Loucy (cell line): ENCODE measurements around the gene DDA1.
A peak's percentile ranks its signal among the peaks of the same experiment; 100 is the strongest.

Experiments
- H2AFZ ChIP-seq: fragments of 200-600 bp; sonication (generic); 2 replicates; pipeline ENCODE4 v1.6.0; 2016; ENCODE audit warnings: antibody characterized with exemption, mild to moderate bottlenecking, low read length, moderate library complexity
- H3F3A ChIP-seq: fragments of 200-600 bp; 2 replicates; pipeline ENCODE4 v1.6.0; 2016; ENCODE audit warnings: antibody characterized with exemption, low read depth, mild to moderate bottlenecking
- H3K27me3 ChIP-seq: fragments of 200-600 bp; sonication (generic); 2 replicates; pipeline ENCODE4 v1.6.1; 2014; ENCODE audit warnings: low read length, mild to moderate bottlenecking; ENCODE audit not compliant: insufficient read depth, poor library complexity, severe bottlenecking
- H3K36me3 ChIP-seq: fragments of 200-600 bp; sonication (generic); 2 replicates; pipeline ENCODE4 v1.6.1; 2016; ENCODE audit warnings: low read length; ENCODE audit not compliant: insufficient read depth
- H3K4me1 ChIP-seq: fragments of 200-600 bp; sonication (generic); 2 replicates; pipeline ENCODE4 v1.5.1; 2014; ENCODE audit warnings: low read length, mild to moderate bottlenecking; ENCODE audit not compliant: insufficient read depth, poor library complexity, severe bottlenecking
- H3K4me2 ChIP-seq: fragments of 200-600 bp; sonication (generic); 2 replicates; pipeline ENCODE4 v1.6.0; 2014; ENCODE audit warnings: antibody characterized with exemption, low read length, low read depth, mild to moderate bottlenecking; ENCODE audit not compliant: poor library complexity, severe bottlenecking
- H3K4me3 ChIP-seq: fragments of 200-600 bp; sonication (generic); 2 replicates; pipeline ENCODE4 v1.5.1; 2014; ENCODE audit warnings: low read length, mild to moderate bottlenecking, mixed read lengths; ENCODE audit not compliant: poor library complexity, severe bottlenecking
- H3K79me2 ChIP-seq: fragments of 200-600 bp; sonication (generic); 2 replicates; pipeline ENCODE4 v1.6.1; 2014; ENCODE audit warnings: low read length; ENCODE audit not compliant: insufficient read depth
- H3K9ac ChIP-seq: fragments of 200-600 bp; sonication (generic); 2 replicates; pipeline ENCODE4 v1.6.0; 2014; ENCODE audit warnings: mild to moderate bottlenecking, low read depth, low read length, moderate library complexity; ENCODE audit not compliant: poor library complexity, severe bottlenecking
- H3K9me2 ChIP-seq: fragments of 200-600 bp; sonication (generic); replicated peaks from 2 replicates; pipeline ENCODE4 v1.6.1; 2016; ENCODE audit warnings: low read depth, low read length, mixed read lengths
- H3K9me3 ChIP-seq: fragments of 200-600 bp; sonication (generic); 2 replicates; pipeline ENCODE4 v1.6.1; 2014; ENCODE audit warnings: mild to moderate bottlenecking, antibody characterized with exemption, low read length, low read depth; ENCODE audit not compliant: insufficient read depth
- H4K20me1 ChIP-seq: fragments of 200-600 bp; sonication (generic); 2 replicates; pipeline ENCODE4 v1.6.0; 2014; ENCODE audit warnings: antibody characterized with exemption, low read length, mild to moderate bottlenecking; ENCODE audit not compliant: insufficient read depth, poor library complexity, severe bottlenecking
- EZH2phosphoT487 ChIP-seq: fragments of 200-600 bp; IDR thresholded peaks from 2 replicates; pipeline ENCODE4 v1.6.1; 2018; ENCODE audit warnings: antibody characterized with exemption, mild to moderate bottlenecking, moderate library complexity, borderline replicate concordance
- TF ChIP-seq, protein P1 (sequence below): fragments of 200-600 bp; sonication (generic); conservative IDR thresholded peaks from 2 replicates; pipeline ENCODE4 v1.5.1; 2014; ENCODE audit warnings: mild to moderate bottlenecking, antibody characterized with exemption, low read length

Gene DDA1

DNA sequence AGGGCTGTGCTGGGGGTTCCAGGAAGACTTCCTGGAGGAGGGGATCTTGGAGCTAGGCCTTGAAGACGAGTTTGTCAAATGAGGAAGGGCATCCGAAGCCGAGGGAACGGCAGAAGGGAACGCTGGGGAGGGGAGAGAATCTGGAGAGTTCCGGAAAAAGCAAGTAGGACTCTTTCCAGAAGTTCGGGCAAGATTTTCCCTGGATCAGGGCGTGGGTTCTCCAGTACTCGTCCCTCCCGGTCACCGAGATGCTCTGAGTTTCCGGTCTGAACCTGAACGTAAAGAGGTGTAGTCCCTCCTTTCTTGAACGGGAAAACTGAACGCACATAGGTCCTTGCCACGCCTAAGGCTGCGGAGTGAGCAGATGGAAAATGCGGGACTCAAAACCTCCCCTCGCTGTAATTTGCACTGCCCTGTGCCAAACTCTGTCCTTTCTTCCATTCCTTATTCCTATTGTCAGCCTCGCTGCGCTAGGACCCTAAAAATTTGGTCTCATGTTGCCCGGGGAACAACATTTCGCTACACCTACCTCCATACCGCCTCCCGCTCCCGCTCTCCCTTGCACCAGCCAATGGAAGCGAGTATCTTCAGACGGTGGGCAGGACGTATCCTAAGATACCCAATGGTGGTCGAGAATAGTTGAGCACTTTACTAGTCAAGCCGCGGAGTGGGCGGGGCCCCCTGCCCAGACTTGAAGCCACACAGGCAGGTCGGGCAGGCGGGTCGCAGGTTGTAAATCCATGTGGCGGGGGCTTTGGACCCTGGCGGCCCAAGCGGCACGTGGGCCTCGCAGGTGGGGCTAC lies 27.7 kb downstream of the DDA1 start, which contains the start of gene GTPBP3:
TSS of gene GTPBP3 (plus strand) at position 682 of the 803 bp plus-strand sequence. CDS start at position 741, 59 bp downstream.
- peaks cover 6% of the 10 kb centered on the region; the same call in 1 of the 2 replicates for H3F3A ChIP-seq

GRCh38 chr19:17337675-17338432 lies 28.5 kb downstream of the DDA1 start:
- H4K20me1 ChIP-seq: peaks cover 6% of the 10 kb centered on the region
- H3F3A ChIP-seq: peaks cover 6% of the 10 kb centered on the region; the same call in 1 of the 2 replicates
- H3K9me3 ChIP-seq: no peaks in the 10 kb centered on the region
- H3K36me3 ChIP-seq: 0 out of 2 replicates have a peak, but pooled peaks cover 3% of the 10 kb centered on the region
- H3K9ac ChIP-seq: peak overlapping the region; percentile 85
- H3K4me1 ChIP-seq: peaks cover 27% of the 10 kb centered on the region
- H3K27me3 ChIP-seq: no peaks in the 10 kb centered on the region
- peaks cover 19% of the 10 kb centered on the region; the same call in 1 of the 2 replicates for H3K79me2 ChIP-seq
- TF ChIP-seq EZH2phosphoT487: no peak
- TF ChIP-seq, protein P1, sequence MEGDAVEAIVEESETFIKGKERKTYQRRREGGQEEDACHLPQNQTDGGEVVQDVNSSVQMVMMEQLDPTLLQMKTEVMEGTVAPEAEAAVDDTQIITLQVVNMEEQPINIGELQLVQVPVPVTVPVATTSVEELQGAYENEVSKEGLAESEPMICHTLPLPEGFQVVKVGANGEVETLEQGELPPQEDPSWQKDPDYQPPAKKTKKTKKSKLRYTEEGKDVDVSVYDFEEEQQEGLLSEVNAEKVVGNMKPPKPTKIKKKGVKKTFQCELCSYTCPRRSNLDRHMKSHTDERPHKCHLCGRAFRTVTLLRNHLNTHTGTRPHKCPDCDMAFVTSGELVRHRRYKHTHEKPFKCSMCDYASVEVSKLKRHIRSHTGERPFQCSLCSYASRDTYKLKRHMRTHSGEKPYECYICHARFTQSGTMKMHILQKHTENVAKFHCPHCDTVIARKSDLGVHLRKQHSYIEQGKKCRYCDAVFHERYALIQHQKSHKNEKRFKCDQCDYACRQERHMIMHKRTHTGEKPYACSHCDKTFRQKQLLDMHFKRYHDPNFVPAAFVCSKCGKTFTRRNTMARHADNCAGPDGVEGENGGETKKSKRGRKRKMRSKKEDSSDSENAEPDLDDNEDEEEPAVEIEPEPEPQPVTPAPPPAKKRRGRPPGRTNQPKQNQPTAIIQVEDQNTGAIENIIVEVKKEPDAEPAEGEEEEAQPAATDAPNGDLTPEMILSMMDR: no peak
- no peaks in the 10 kb centered on the region for H3K9me2 ChIP-seq
- H2AFZ ChIP-seq: peak overlapping the region; percentile 94
- peak overlapping the region; percentile 64 for H3K4me2 ChIP-seq
- H3K4me3 ChIP-seq: peak overlapping the region; percentile 87

More for the DNA sequence above, 27.7 kb downstream of the DDA1 start, which contains the start of gene GTPBP3:
- Histone ChIP-seq H3K9me3 (no peaks in the 10 kb centered on the region), H3K9me2 (no peaks in the 10 kb centered on the region), H4K20me1 (peaks cover 6% of the 10 kb centered on the region), H3K4me1 (peaks cover 27% of the 10 kb centered on the region), H2AFZ (peak within 1 kb of the TSS; percentile 94), H3K27me3 (no peaks in the 10 kb centered on the region), H3K79me2 (peaks cover 19% of the 10 kb centered on the region; the same call in 1 of the 2 replicates), H3K36me3 (0 out of 2 replicates have a peak, but pooled peaks cover 3% of the 10 kb centered on the region), H3K4me3 (peak within 1 kb of the TSS; percentile 87), H3K9ac (peak within 1 kb of the TSS; percentile 85), H3K4me2 (peak within 1 kb of the TSS; percentile 64)
- TF ChIP-seq, protein P1: no peak
- TF ChIP-seq EZH2phosphoT487: no peak

DNA sequence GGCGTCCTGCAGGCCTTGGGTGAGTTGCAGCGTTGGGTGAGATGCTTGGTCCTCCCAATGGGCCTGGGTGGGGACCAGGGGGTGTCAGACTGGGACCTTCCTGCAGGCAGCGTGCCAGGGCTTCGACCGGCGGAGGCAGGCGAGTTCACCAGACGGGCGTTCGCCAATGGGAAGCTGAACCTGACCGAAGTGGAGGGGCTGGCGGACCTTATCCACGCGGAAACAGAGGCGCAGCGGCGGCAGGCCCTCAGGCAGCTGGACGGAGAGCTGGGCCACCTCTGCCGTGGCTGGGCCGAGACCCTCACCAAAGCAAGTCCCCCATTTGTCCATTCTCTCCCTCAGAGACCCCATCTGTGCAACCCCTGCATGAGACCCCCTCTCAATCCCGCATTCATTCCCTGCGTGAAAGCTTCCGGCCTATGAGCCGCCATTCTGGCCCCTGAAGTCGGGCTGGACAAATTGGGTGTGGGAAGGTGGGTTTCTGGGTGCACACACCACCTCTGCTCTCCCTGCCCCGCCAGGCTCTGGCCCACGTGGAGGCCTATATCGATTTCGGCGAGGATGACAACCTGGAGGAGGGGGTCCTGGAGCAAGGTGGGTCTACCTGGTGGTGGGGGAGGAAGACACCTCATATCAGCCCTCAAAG lies 29.2 kb downstream of the DDA1 start:
- H2AFZ ChIP-seq: no peak overlapping the region
- 0 out of 2 replicates have a peak, but pooled peaks cover 3% of the 10 kb centered on the region for H3K36me3 ChIP-seq
- peak overlapping the region; percentile 64 for H3K4me2 ChIP-seq
- H3K4me3 ChIP-seq: peak overlapping the region; percentile 87
- H3K4me1 ChIP-seq: peaks cover 27% of the 10 kb centered on the region
- H3K9me3 ChIP-seq: no peaks in the 10 kb centered on the region
- TF ChIP-seq, protein P1: no peak
- no peak for TF ChIP-seq EZH2phosphoT487
- peak overlapping the region; percentile 85 for H3K9ac ChIP-seq
- H4K20me1 ChIP-seq: peaks cover 6% of the 10 kb centered on the region
- H3K79me2 ChIP-seq: peaks cover 19% of the 10 kb centered on the region; the same call in 1 of the 2 replicates
- H3K27me3 ChIP-seq: no peaks in the 10 kb centered on the region
- peaks cover 6% of the 10 kb centered on the region; the same call in 1 of the 2 replicates for H3F3A ChIP-seq
- H3K9me2 ChIP-seq: no peaks in the 10 kb centered on the region
